HG03066 (cell line): ENCODE results near the gene CAMK2N1.
"Not testable (repeated sequence)": the region's sequence is repeated elsewhere in the genome, so short reads cannot be mapped to it uniquely, and the experiment has no call there.

ENCODE experiments used
- ATAC-seq: cut with Tn5 transposase; IDR thresholded peaks from one replicate; pipeline ENCODE4 v1.9.1; 2021; ENCODE audit warnings: low read depth; ENCODE audit not compliant: unreplicated experiment

CAMK2N1 gene

DNA sequence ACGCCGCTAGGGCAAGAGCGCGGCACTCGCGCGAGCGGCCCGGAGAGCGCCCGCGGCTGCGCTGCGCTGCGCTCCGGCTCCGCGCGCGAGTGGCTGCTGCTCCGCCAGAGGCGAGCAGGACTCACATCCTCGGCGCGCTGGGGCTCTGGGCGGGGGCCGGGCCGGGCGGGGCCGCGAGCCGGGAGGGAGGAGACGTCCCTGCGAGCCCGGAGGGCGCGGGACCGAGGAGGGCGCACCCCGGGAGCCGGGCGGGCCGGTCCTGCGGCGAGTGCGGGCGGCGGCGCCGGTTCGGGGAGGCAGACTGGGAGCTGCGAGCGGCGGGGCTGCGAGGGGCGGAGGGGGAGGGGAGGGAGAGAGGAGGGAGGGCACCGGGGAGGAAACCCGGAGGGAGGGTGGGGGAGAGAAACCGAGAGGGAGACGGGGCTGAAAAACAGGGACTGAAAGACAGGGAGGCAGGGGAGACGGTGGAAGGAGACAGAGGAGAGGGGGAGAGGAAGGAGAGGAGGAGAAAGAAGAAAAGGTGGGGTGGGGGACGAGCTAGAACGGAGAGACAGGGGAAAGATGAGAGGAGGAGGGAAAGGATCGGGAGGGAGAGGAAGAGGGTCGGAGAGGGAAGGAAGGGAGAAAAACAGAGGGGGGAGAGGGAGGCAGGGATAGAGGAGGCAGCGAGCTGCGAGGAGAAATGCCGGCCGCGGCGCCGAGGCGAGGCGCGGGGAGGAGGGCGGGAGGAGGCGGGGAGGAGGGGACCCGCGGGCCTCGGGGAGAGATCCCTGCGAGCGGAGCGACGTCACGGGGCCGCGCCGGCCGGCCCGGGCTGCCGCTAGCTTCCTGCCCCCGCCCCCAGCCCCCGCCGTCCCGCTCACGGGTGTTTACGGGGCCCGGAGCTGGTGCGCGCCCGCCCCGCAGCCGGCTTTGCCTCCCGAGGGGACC lies at the start of gene CAMK2N1:
CAMK2N1 (minus strand) TSS at position 684 of the 930 bp plus-strand sequence. CDS start 831 bp downstream, outside the sequence.
- ATAC-seq: no peak

DNA sequence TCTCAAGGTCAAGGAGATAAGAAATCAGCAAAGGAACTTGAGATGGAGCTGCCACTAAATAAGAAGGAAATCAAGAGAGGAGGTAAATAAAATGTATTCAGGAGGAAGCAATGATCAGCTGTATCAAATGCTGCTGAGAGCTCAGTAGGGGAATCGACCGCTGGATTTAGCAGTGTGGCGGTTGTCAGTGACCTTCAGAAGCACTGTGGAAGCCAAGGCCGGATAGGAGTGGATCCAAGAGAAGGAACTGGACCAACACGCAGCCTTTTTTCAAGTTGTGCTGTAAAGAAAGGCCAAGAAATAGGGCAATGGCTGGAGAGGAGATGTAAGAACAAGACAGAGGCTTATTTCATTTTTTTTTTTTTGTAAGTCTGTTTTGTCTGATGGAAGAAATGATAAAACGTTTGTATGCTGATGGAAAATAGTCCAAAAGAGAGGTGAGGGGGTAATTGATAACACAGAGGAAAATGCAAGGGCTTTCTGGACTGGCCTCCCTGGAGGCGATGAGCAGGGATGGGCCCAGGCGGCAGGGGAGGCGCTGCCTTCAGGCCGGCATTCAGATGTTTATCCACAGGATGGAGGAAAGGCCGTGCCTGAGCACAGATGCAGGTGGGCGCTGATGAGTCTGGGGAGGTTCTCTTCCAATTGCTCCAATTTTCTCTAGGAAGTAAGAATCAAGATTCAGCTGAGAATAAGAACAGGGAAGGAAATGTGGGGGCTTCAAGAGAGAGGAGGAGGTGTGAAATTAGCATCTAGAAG lies 48.8 kb upstream of the CAMK2N1 start:
- no peak for ATAC-seq

- ATAC-seq: no peak
Observed at GRCh38 chr1:20533635-20534034, 47.6 kb upstream of the CAMK2N1 start.

DNA sequence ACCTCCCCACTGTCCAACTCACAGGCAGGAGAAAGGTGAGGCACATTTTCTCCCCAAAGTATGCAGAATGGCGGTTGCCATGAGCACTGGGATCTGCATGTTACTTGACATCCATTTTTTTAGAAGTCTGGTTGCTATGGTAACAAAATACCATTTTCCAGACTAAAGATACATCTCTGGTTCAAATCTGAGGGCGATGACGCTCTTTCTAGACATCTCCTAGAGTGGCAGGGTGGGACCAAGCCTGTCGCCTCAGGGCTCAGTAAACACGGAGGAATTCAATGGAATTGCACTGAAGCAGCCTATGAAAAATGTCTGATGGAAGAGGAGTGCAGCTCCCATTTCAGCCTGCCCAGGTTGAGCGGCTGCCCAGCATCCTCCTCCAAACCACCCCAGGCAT lies 44.9 kb upstream of the CAMK2N1 start:
- no peak for ATAC-seq

DNA sequence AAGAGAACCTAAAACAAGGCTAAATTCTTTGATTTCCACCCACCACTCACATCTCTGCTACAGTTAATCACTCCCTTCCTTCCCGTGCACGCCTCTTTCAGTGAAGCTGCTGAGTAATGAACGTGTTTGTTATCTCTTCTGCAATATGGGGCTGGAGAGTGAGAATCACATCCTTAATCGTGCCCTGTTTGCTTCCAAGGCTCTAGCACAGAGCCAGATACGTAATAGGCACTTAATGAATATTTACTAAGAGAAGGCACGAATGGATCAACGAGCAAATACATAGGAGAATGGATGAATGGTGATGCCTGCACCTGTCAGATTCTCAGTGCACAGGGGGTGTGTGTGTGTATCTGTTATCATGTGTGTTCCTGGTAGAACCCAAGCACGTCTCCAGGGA lies 44.3 kb upstream of the CAMK2N1 start:
- ATAC-seq: no peak

- ATAC-seq: no peak
Observed at GRCh38 chr1:20528221-20528620, 42.2 kb upstream of the CAMK2N1 start.

- ATAC-seq: no peak
Observed at GRCh38 chr1:20526267-20526666, 40.3 kb upstream of the CAMK2N1 start.

- no peak for ATAC-seq
Observed at GRCh38 chr1:20521960-20522861, 36.2 kb upstream of the CAMK2N1 start.

DNA sequence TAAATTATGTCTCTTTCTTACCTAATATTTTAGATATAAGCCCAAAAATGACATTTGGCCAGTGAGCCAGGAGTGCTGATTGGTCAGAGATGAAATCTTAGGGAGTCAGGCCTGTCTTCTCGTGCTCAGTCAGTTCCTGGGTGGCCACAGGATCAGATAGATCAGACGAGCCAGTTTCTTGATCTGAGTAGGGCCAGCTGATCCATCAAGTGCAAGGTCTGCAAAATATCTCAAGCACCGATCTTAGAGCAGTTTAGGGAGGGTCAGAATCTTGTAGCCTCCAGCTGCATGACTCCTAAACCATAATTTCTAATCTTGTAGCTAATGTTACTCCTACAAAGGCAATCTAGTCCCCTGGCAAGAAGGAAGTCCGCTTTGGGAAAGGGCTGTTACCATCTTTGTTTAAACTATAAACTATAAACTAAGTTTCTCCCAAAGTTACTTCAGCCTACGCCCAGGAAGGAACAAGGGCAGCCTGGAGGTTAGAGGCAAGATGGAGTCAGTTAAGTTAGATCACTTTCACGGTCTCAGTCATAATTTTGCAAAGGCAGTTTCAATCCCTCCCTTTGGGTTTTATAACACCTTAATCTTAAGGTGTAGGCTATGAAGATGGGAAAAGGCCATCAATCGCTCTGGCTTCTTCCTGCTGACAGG lies 33.7 kb upstream of the CAMK2N1 start:
- ATAC-seq: not testable (repeated sequence)

DNA sequence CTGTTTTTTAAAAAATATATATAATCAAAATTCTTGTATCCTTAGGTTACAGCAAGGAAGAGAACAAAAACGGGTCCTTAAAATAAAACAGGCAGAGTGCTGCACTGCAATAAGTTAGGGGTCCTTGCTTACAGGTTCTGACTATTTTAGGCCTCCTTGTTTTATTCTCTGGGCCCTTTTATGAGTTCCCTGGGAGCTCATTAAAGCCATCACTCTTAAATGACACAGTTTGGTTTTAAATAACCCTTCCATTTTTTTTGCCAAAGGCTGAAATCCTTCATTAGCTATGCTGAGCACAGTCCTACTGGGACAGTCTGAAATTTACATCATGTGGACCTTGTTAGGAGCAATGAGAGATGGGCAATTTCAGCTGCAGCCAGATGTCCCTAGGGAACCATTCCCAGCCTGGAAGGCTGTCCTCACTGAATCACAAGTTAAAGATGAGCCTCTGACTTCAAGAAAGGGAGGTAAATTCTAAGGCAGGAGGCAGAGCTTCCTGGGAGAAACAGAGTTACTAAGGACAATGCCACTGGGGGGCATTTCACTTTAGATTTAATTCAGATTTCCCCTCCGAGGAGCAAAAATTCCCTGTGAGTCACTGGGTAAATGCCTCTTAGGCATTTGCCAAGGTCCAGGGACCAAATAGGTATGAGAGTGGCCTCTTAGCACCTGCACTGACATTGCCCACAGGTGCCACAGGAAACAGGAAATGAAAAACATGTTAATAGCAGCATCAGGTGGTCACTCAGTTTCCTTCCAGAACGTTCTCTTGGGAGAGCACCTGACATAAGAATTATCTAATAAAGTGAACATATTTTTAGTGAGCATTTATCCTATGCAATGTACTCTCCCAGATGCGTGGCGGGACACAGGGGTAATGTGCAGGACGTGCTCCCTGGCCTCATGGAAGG lies 25.8 kb upstream of the CAMK2N1 start:
- ATAC-seq: no peak

DNA sequence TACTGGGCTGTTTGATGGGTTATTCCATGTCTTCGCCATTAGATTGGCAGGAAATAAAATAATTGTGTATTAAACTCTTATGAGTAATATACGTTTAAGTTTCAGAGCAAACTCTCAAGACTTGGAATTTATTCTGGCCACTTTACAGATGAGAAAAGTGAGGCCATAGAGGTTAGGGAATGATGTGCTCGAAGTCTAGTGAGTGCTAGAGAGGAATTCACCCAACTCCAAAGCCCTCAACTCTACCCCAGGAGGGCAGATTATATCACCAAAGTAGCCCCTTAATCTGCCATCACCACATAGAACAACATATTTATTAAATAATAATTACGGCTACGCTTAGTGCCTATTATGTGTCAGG lies 22.4 kb upstream of the CAMK2N1 start:
- ATAC-seq: no peak

DNA sequence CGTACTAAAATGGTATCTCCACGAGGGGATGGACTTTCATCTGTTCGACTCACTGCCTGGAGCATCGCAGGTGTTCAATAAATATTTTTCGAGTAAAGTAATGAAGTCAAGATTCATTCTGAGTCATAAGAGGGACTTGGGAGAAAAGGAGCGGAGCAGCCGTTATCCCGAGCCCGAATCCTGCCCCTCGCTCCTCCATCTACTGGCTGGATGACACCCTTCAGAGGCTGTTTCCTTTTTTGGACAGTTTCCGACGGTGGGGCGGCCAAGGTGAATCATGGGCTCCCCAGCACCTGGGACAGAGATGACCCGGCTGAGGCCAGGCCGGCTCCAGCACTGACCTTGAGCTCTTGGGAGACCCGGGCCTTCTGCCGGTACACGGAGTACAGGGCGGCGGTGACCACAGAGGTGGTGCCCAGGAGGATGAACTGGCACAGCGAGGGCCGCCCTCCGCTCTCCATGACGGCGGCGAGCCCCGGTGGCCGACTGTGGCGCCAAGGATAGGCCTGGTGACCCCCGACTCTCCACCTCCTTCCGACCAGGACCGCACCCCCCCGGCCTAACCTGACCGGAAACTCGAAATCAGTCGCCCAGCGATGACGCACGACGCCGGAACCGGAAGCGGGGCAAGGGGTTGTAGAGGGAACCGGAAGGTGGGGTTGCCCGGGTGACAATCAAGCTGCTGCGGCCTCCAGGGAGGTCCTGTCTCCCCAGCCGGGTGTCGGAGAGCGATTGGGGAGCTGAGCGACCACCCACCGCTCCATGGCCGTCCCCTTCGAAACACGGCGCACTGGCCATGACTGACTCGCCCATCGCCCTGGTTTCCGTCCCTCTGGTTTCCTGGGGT lies 21.8 kb upstream of the CAMK2N1 start, which contains the start of gene MUL1:
MUL1 (minus strand) TSS at position 588 of the 847 bp plus-strand sequence; CDS start at position 461, 127 bp downstream.
- ATAC-seq: peak; percentile 96

DNA sequence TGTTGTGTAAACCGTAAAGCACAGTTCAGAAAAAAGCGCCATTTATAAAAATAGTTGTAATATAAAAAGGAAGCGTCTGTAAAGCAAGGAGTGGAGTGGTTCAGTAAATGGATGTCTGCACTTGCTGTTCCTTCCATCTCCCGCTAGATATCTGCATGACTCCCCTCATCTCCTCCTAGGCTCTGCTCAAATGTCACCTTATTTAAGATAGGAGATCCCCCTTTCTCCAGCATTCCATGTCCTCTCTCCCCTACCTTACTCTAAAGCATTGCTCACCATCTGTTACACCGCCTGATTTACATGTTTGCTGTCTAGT lies 21.2 kb upstream of the CAMK2N1 start:
- ATAC-seq: no peak

DNA sequence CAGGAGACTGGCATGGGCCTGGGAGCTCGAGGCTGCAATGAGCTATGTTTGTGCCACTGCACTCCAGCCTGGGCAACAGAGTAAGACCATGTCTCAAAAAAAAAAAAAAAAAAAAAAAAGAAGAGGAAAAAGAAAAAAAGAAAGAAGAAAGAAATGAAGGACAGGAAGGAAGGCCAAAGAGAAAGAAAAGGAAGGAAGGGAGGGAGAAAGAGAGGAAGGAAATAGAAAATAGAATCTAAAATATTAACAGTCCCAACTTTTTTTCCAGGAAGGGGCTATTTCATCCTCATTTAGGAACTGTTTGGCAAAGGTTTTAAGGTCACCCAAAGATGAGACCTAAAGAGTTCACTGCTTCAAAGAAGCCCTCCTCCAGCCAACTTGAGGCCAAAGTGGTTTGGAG lies 19.5 kb upstream of the CAMK2N1 start:
- no peak for ATAC-seq

- ATAC-seq: no peak
Observed at GRCh38 chr1:20500716-20501115, 14.7 kb upstream of the CAMK2N1 start.

GRCh38 chr1:20499718-20500117 lies 13.7 kb upstream of the CAMK2N1 start:
- ATAC-seq: no peak

GRCh38 chr1:20499105-20499504 lies 13.1 kb upstream of the CAMK2N1 start:
- ATAC-seq: no peak

DNA sequence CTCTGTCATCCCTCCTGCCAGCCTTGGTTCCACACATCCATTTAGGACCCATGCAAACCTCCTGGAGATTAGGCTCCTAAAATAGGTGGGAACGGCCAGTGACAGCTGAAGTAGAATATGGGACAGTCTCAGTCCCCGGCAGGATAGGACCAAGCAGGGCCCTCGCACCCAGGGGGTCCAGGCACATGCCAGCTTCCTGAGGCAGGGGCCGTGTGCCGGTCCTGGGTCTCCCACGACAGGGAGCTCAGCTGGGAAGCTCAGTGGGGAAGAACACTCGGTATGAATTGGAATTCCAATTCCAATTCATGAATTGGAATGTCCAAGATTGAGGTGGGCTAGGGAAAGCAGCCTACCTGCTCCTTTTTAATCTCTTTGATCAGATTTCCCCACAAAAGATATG lies 12.1 kb upstream of the CAMK2N1 start:
- ATAC-seq: no peak
